ENCODE results near the gene SPDYE16.
"Not testable (repeated sequence)": the region's sequence is repeated elsewhere in the genome, so short reads cannot be mapped to it uniquely, and the experiment has no call there.

GRCh38 chr7:76531643-76532042 is 11.5 kb downstream of the SPDYE16 start:
- TF ChIP-seq GLIS3 (CRISPR knock-in tag; IDR thresholded peaks at IDR 0.05); CSRNP3 (CRISPR knock-in tag; IDR thresholded peaks at IDR 0.05); RARB (CRISPR knock-in tag; IDR thresholded peaks at IDR 0.05); PATZ1 (CRISPR knock-in tag; IDR thresholded peaks at IDR 0.05; ENCODE audit: borderline replicate concordance); POU6F1 (CRISPR knock-in tag; IDR thresholded peaks at IDR 0.05; ENCODE audit: borderline replicate concordance, low read depth); ESRRG (CRISPR knock-in tag; IDR thresholded peaks at IDR 0.05); ARNTL (CRISPR knock-in tag; IDR thresholded peaks at IDR 0.05; ENCODE audit: borderline replicate concordance, low read depth); ZFP30 (CRISPR knock-in tag; IDR thresholded peaks at IDR 0.05); PPARA (CRISPR knock-in tag; IDR thresholded peaks at IDR 0.05; ENCODE audit: borderline replicate concordance); ISL1 (CRISPR knock-in tag; IDR thresholded peaks at IDR 0.05); CREB5 (CRISPR knock-in tag; IDR thresholded peaks at IDR 0.05; ENCODE audit: low read depth); TCF4 (CRISPR knock-in tag; IDR thresholded peaks at IDR 0.05; ENCODE audit: borderline replicate concordance); ZNF8 (CRISPR knock-in tag; IDR thresholded peaks at IDR 0.05): not testable (repeated sequence)

Data from SK-N-SH treated with all-trans-retinoic acid at 6 μM for 48 hours (cell line).